ENCODE results near the gene CSNK1G3. TPM values are rescaled to one million over a fixed set of nuclear protein-coding genes. Genes with fewer than 3 reads are reported as not detected.
"Not testable (repeated sequence)": the region's sequence is repeated elsewhere in the genome, so short reads cannot be mapped to it uniquely, and the experiment has no call there.

CSNK1G3 gene
- total RNA-seq, 1 donor = 14.0 TPM

DNA sequence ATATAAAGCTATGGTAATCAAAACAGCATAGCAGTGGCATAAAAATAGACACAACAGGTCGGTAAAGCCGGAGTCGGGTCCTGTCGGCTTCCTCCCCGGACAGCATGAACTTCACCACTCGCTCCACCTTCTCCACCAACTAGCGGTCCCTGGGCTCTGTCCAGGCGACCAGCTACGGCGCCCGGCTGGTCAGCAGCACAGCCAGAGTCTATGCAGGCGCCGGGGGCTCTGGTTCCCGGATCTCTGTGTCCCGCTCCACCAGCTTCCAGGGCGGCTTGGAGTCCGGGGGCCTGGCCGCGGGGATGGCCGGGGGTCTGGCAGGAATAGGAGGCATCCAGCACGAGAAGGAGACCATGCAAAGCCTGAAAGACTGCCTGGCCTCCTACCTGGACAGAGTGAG is 124.0 kb downstream of the CSNK1G3 start:
- no peak for DNase-seq (ENCODE audit: low read depth in 2 of 3, low spot score in 2 of 3)

DNA sequence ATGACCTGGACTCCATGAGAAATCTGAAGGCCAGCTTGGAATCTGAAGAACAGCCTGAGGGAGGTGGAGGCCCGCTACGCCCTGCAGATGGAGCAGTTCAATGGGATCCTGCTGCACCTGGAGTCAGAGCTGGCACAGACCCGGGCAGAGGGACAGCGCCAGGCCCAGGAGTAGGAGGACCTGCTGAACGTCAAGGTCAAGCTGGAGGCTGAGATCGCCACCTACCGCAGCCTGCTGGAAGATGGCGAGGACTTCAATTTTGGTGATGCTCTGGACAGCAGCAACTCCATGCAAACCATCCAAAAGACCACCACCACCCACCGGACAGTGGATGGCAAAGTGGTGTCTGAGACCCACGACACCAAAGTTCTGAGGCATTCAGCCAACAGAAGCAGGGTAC is 125.1 kb downstream of the CSNK1G3 start:
- DNase-seq (ENCODE audit: low read depth in 2 of 3, low spot score in 2 of 3) = not testable (repeated sequence)

- DNase-seq (ENCODE audit: low read depth in 2 of 3, low spot score in 2 of 3) = no peak
These were observed 127.3 kb downstream of the CSNK1G3 start for GRCh38 chr5:123639244-123639643.

- no peak for DNase-seq (ENCODE audit: low read depth in 2 of 3, low spot score in 2 of 3)
These were observed 133.1 kb downstream of the CSNK1G3 start for GRCh38 chr5:123645024-123645603.

DNA sequence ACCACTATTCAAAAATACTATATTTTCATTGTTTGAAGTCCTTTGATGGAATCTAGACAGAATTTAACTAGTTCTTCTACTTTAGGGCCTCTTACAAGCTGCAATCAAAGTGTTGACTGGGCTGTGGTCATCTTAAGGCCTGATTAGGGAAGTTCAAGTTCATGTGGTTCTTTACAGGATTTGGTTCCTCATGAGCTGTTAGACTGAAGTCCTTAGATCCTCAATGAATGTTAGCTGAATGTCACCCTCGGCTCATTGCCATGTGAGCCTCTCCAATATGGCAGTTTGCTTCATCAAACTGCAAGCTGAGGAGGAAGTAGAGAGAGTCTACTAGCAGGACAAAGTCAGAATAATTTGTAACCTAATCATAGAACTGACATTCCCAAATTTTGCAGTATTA is 135.1 kb downstream of the CSNK1G3 start:
- DNase-seq (ENCODE audit: low read depth in 2 of 3, low spot score in 2 of 3) = no peak

DNA sequence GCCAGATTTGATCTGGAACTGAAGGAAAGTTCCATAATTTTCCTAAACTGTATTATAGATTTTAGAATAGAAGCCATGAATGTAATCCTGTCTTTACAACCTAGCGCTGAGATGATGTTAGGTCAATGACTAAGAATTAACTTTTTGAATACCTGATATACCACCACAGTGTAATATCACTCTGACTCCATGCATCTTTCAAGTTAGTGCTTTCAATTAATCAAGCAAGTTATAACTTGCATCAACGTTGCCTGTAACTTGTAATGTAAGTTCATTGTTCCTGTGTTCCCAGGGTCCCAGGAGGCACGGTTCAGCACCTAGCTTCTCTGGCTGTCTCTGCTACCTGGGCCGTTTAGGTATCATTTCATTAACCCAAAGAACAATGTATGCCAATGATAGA is 139.3 kb downstream of the CSNK1G3 start:
- DNase-seq (ENCODE audit: low read depth in 2 of 3, low spot score in 2 of 3) = no peak

GRCh38 chr5:123659011-123659410 is 147.0 kb downstream of the CSNK1G3 start:
- no peak for DNase-seq (ENCODE audit: low read depth in 2 of 3, low spot score in 2 of 3)

DNA sequence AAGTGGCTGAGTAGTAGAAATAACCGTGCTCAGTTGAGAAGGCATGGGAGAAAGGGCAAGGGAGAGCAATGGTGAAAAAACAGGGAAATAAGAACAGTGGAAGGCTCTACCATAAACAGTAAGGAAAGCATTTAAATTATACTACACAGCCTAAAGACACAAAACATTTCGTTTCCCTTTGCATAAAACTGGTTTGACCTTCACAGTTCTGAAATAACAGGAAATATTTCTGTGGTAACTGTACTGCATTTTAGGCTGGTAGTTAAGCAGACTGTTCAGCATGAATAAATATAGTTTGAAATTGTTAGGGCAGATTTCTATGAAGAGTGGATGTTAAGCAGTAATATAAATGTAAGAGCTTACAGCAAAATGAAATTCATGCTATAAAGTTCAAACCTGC is 147.5 kb downstream of the CSNK1G3 start:
- DNase-seq (ENCODE audit: low read depth in 2 of 3, low spot score in 2 of 3) = no peak

- no peak for DNase-seq (ENCODE audit: low read depth in 2 of 3, low spot score in 2 of 3)
These were observed 153.0 kb downstream of the CSNK1G3 start for GRCh38 chr5:123664961-123665360.

- no peak for DNase-seq (ENCODE audit: low read depth in 2 of 3, low spot score in 2 of 3)
These were observed 153.9 kb downstream of the CSNK1G3 start for GRCh38 chr5:123665822-123666371.

Other genes starting within 250 kb of the CSNK1G3 start
- 14.3 TPM for gene CEP120, start 88.8 kb upstream of the CSNK1G3 start, total RNA-seq